Measurements from ENCODE around the gene PTPRD. TPM values are rescaled to one million over a fixed set of nuclear protein-coding genes. Genes with fewer than 3 reads are reported as not detected.
"Not testable (repeated sequence)": the region's sequence is repeated elsewhere in the genome, so short reads cannot be mapped to it uniquely, and the experiment has no call there.

PTPRD gene
- total RNA-seq, 3 donors from 2014 or later = 2.9 to 5.4 (median 3.6) TPM

- intact Hi-C loops (cut with DNase I; ENCODE audit: low total_unique reads) = loop anchor here (5.0 kb wide), 1 partner anchor 1042 kb away; no protein-coding TSS in a partner anchor
- no peaks in the 10 kb centered on the region for H3K36me3 ChIP-seq
- no peak for TF ChIP-seq CTCF (IDR thresholded peaks at IDR 0.05)
- TF ChIP-seq POLR2AphosphoS5 (IDR thresholded peaks at IDR 0.05) = no peak
- no peak for TF ChIP-seq POLR2A (IDR thresholded peaks at IDR 0.05)
- no peak overlapping the region for H3K4me3 ChIP-seq
- H3K27me3 ChIP-seq = no peaks in the 10 kb centered on the region
- H3K9me3 ChIP-seq = no peaks in the 10 kb centered on the region
- no peak for DNase-seq (ENCODE audit: low spot score in 2 of 2)
- H3K4me1 ChIP-seq = no peaks in the 10 kb centered on the region
- H3K27ac ChIP-seq = no peak overlapping the region
These were observed 1908.9 kb downstream of the PTPRD start for GRCh38 chr9:8703904-8704303.

- TF ChIP-seq POLR2A (IDR thresholded peaks at IDR 0.05) = no peak
- TF ChIP-seq CTCF (IDR thresholded peaks at IDR 0.05) = no peak
- no peak for TF ChIP-seq POLR2AphosphoS5 (IDR thresholded peaks at IDR 0.05)
- Histone ChIP-seq H3K27ac (no peak overlapping the region), H3K9me3 (no peaks in the 10 kb centered on the region), H3K4me1 (no peaks in the 10 kb centered on the region), H3K27me3 (no peaks in the 10 kb centered on the region), H3K36me3 (no peaks in the 10 kb centered on the region), H3K4me3 (no peak overlapping the region)
- DNase-seq (ENCODE audit: low spot score in 2 of 2) = no peak
- intact Hi-C loops (cut with DNase I; ENCODE audit: low total_unique reads) = loop anchor here (5.0 kb wide), 1 partner anchor 1040 kb away; no protein-coding TSS in a partner anchor
These were observed 1910.9 kb downstream of the PTPRD start for GRCh38 chr9:8701904-8702303.

GRCh38 chr9:8697565-8697964 is 1915.2 kb downstream of the PTPRD start:
- DNase-seq (ENCODE audit: low spot score in 2 of 2); H3K36me3 ChIP-seq; H3K4me1 ChIP-seq; H3K4me3 ChIP-seq; H3K27ac ChIP-seq; H3K27me3 ChIP-seq; intact Hi-C loops (cut with DNase I; ENCODE audit: low total_unique reads); H3K9me3 ChIP-seq: not testable (repeated sequence)

GRCh38 chr9:8696516-8696915 is 1916.3 kb downstream of the PTPRD start:
- no peak for DNase-seq (ENCODE audit: low spot score in 2 of 2)
- Histone ChIP-seq H3K27ac (no peak overlapping the region), H3K4me3 (no peak overlapping the region), H3K36me3 (no peaks in the 10 kb centered on the region), H3K27me3 (no peaks in the 10 kb centered on the region), H3K4me1 (no peaks in the 10 kb centered on the region), H3K9me3 (no peaks in the 10 kb centered on the region)
- TF ChIP-seq CTCF (IDR thresholded peaks at IDR 0.05) (no peak), POLR2AphosphoS5 (IDR thresholded peaks at IDR 0.05) (no peak), POLR2A (IDR thresholded peaks at IDR 0.05) (no peak)
- intact Hi-C loops (cut with DNase I; ENCODE audit: low total_unique reads) = no loop called here

GRCh38 chr9:8694983-8695588 is 1917.7 kb downstream of the PTPRD start:
- TF ChIP-seq POLR2A (IDR thresholded peaks at IDR 0.05) (no peak), CTCF (IDR thresholded peaks at IDR 0.05) (no peak), POLR2AphosphoS5 (IDR thresholded peaks at IDR 0.05) (no peak)
- H3K27me3 ChIP-seq = no peaks in the 10 kb centered on the region
- no peak for DNase-seq (ENCODE audit: low spot score in 2 of 2)
- H3K9me3 ChIP-seq = no peaks in the 10 kb centered on the region
- no peaks in the 10 kb centered on the region for H3K36me3 ChIP-seq
- no peak overlapping the region for H3K4me3 ChIP-seq
- H3K27ac ChIP-seq = no peak overlapping the region
- intact Hi-C loops (cut with DNase I; ENCODE audit: low total_unique reads) = no loop called here
- H3K4me1 ChIP-seq = no peaks in the 10 kb centered on the region

GRCh38 chr9:8693464-8693863 is 1919.3 kb downstream of the PTPRD start:
- intact Hi-C loops (cut with DNase I; ENCODE audit: low total_unique reads) = no loop called here
- no peaks in the 10 kb centered on the region for H3K4me1 ChIP-seq
- no peak for TF ChIP-seq CTCF (IDR thresholded peaks at IDR 0.05)
- TF ChIP-seq POLR2A (IDR thresholded peaks at IDR 0.05) = no peak
- TF ChIP-seq POLR2AphosphoS5 (IDR thresholded peaks at IDR 0.05) = no peak
- DNase-seq (ENCODE audit: low spot score in 2 of 2) = no peak
- H3K27me3 ChIP-seq = no peaks in the 10 kb centered on the region
- H3K27ac ChIP-seq = no peak overlapping the region
- no peaks in the 10 kb centered on the region for H3K36me3 ChIP-seq
- H3K9me3 ChIP-seq = no peaks in the 10 kb centered on the region
- H3K4me3 ChIP-seq = no peak overlapping the region
